T-helper 9 cell (primary cell): Measurements from ENCODE around the gene LRRC73.
"Not testable (repeated sequence)": the region's sequence is repeated elsewhere in the genome, so short reads cannot be mapped to it uniquely, and the experiment has no call there.

Experiments used
- DNase-seq: peaks from one replicate; pipeline ENCODE4 v3.0.0-alpha.2; 2020
- total RNA-seq, 2 donors: gene quantifications; one replicate each; lab custom pipeline; 2026; lab: John Stamatoyannopoulos, UW

The LRRC73 gene
- 0 to 0.21 reads per million in 2 donors for total RNA-seq

- peak; percentile 74 for DNase-seq
These were observed at the start of gene LRRC73 for GRCh38 chr6:43509984-43510826. Gene LRRC73, minus strand, starts transcription at chr6:43510346. Its CDS starts 561 bp downstream, at chr6:43509785.

- no peak for DNase-seq
These were observed 49.2 kb upstream of the LRRC73 start for GRCh38 chr6:43559328-43559727.

- DNase-seq = not testable (repeated sequence)
These were observed 47.5 kb upstream of the LRRC73 start for GRCh38 chr6:43557620-43558019.

- DNase-seq = no peak
These were observed 37.1 kb upstream of the LRRC73 start for GRCh38 chr6:43547222-43547621.

GRCh38 chr6:43544461-43544860 is 34.3 kb upstream of the LRRC73 start:
- no peak for DNase-seq

- no peak for DNase-seq
These were observed 31.8 kb upstream of the LRRC73 start for GRCh38 chr6:43541774-43542471.

- no peak for DNase-seq
These were observed 30.4 kb upstream of the LRRC73 start for GRCh38 chr6:43540507-43540906.

- not testable (repeated sequence) for DNase-seq
These were observed 29.3 kb upstream of the LRRC73 start for GRCh38 chr6:43539409-43539808.

GRCh38 chr6:43538986-43539385 is 28.8 kb upstream of the LRRC73 start:
- DNase-seq = not testable (repeated sequence)

GRCh38 chr6:43532201-43532600 is 22.1 kb upstream of the LRRC73 start:
- no peak for DNase-seq

GRCh38 chr6:43524483-43524961 is 14.4 kb upstream of the LRRC73 start:
- DNase-seq = no peak

GRCh38 chr6:43523284-43523683 is 13.1 kb upstream of the LRRC73 start:
- DNase-seq = no peak

GRCh38 chr6:43522547-43523261 is 12.6 kb upstream of the LRRC73 start:
- DNase-seq = no peak

GRCh38 chr6:43521836-43522235 is 11.7 kb upstream of the LRRC73 start:
- no peak for DNase-seq

GRCh38 chr6:43520097-43520496 is 10.0 kb upstream of the LRRC73 start:
- DNase-seq = no peak

GRCh38 chr6:43517505-43518357 is 7.6 kb upstream of the LRRC73 start:
- DNase-seq = no peak

GRCh38 chr6:43516697-43517504 is 6.8 kb upstream of the LRRC73 start, which contains the start of the genes POLR1C and YIPF3:
Gene POLR1C, plus strand, starts transcription at chr6:43517089. Its CDS starts 21 bp downstream, at chr6:43517110.
Gene YIPF3, minus strand, starts transcription at chr6:43516926. Its CDS starts 119 bp downstream, at chr6:43516807.
- DNase-seq = peak; percentile 92

- DNase-seq = no peak
These were observed 6.2 kb upstream of the LRRC73 start for GRCh38 chr6:43516367-43516696.

GRCh38 chr6:43515808-43516207 is 5.7 kb upstream of the LRRC73 start:
- DNase-seq = no peak

GRCh38 chr6:43511824-43512415 is 1.8 kb upstream of the LRRC73 start:
- DNase-seq = no peak

- DNase-seq = no peak
These were observed 649 bp upstream of the LRRC73 start for GRCh38 chr6:43510827-43511163.
